Retinal pigment epithelial cell (primary cell): ENCODE measurements around the gene POLR3B.

Experiments
- DNase-seq: peaks from one replicate; pipeline ENCODE4 v3.0.0-alpha.2; 2010; ENCODE audit warnings: low read depth
- H3K4me3 ChIP-seq: 2 replicates; pipeline ENCODE4 v1.5.1; 2011; ENCODE audit warnings: mild to moderate bottlenecking, low read length, control low read depth, moderate library complexity
- CTCF ChIP-seq: conservative IDR thresholded peaks from 2 replicates; pipeline ENCODE4 v1.5.1; 2011; ENCODE audit warnings: low read depth, low read length, control low read depth, inconsistent platforms

POLR3B gene

DNA sequence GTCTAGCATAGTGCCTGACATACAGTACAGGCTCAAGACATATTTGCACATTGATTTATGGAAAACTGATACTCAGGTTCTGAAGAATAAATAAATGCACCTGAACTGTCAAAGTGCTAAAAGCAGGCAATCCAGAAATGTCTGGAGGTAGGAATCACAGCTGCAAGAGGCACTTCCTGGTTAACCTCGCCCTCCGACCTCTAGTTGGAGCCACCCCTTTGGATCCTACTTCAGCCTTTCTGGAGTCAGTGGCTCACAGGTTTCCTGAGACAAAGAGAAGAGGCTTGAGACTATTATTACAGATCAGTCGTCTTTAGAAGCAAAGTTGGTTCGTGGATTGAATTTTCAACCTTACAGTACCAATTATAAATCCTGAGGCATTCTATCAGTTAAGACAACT lies 42.0 kb upstream of the POLR3B start:
- no peak for DNase-seq
- no peak for TF ChIP-seq CTCF

DNA sequence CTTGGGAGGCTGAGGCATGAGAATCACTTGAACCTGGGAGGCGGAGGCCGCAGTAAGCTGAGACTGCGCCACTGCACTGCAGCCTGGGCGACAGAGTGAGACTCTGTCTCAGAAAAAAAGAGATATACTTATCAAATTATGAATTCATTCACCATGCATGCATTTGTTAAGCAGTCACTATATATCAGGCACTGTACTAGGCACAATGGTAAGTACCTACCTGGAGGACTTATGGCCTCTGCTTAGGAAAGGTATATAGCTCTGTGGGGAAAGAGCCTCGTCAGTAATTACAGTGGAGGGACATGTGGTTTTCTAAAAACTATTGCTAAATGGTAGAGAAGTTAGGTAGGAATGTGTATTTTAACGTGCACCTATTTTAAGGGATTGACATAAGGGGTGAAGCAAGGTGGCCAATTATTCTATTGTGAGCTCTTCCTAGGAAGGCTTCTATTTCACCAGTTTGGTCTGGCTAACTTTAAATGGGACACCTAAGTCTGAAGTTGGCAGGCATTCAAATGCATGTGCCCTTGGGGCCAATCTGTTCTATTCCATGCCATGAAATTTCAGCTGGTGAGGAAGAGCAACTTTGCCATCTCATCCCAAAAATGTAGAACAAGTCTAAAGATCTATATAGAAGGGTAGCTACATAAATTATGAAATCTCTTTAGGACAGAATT lies 40.0 kb upstream of the POLR3B start:
- H3K4me3 ChIP-seq, result no peak overlapping the region
- DNase-seq, result no peak
- no peak for TF ChIP-seq CTCF

More for the DNA sequence above, 42.0 kb upstream of the POLR3B start:
- H3K4me3 ChIP-seq, result no peak overlapping the region

DNA sequence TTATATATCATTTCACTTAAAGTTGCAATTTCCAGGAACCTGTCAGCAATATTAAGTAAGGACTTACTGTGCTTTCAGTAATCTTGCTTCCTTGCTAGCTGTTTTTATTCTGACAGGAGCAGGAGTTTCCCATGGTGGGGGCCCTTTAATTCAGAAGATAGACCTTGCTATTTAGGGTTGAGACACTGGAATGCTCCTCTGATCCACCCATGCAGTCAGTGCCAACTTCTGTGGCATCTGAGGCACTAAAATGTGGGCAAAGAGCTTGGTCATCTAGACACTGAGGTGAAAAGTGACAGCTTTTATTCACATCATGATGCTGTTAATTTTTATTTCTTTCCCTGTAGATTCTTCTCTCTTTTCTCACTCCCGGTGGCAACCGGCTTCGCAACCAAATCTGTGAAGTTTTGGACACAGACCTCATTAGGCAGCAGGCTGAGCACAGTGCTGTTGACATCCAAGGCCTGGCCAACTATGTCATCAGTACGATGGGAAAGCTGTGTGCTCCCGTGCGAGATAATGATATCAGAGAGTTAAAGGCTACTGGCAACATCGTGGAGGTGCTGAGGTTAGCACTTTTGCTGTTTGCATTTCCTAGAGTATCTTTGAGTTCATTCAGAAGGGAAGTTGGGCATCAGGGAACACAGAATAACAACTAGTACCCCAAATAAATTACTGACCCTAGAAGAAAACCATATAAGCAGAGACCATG lies 36.3 kb upstream of the POLR3B start:
- DNase-seq, result no peak
- no peak for TF ChIP-seq CTCF
- H3K4me3 ChIP-seq, result no peak overlapping the region

GRCh38 chr12:106323537-106323936 lies 34.0 kb upstream of the POLR3B start:
- TF ChIP-seq CTCF, result no peak
- no peak for DNase-seq

GRCh38 chr12:106327309-106327869 lies 30.2 kb upstream of the POLR3B start:
- DNase-seq, result no peak
- TF ChIP-seq CTCF, result no peak
- H3K4me3 ChIP-seq, result no peak overlapping the region

More at GRCh38 chr12:106323537-106323936, 34.0 kb upstream of the POLR3B start:
- H3K4me3 ChIP-seq, result no peak overlapping the region

GRCh38 chr12:106328735-106329134 lies 28.8 kb upstream of the POLR3B start:
- TF ChIP-seq CTCF, result no peak
- DNase-seq, result no peak
- H3K4me3 ChIP-seq, result no peak overlapping the region
